ENCODE data around the gene SYNPO. TPM values are rescaled to one million over a fixed set of nuclear protein-coding genes. Genes with fewer than 3 reads are reported as not detected.
A peak's percentile ranks its signal among the peaks of the same experiment; 100 is the strongest.

Gene SYNPO
- total RNA-seq, 1 experiment from 2014 or later, result 6.5 TPM

DNA sequence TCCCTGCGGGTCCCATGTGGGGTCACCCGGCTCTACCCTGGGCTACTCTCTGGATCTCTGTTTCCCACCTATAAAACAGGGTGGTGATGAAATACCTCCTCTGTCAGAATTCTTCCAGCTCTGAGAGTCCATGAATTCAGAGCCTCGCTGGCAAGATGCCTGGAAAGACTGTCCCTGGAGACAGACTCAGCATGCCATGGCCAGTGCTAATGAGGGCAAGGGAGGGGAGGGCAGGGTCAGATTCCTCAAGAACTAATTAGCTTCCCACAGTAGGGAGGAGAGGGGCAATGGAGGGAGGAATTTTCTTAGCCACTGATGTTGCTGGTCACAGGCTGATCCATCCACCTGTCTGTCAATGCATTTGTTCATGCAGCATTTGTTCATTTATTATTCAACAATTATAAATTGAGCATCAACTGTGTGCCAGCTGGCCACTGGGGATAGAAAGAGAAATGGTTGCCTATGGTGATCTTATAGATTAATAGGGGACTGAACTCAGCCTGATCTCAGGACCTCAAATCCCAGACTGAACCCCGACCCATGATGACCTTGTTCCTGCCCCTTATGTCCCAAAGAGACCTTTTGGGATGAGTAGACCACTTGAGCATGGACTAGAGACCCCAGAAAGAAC, 4.7 kb downstream of the SYNPO start:
- Histone ChIP-seq H3K4me1 (replicated peaks) (peaks cover 55% of the 10 kb centered on the region), H3K4me3 (no peak overlapping the region), H3K27ac (peak overlapping the region; percentile 80; the same call in 1 of the 2 replicates), H3K9me3 (replicated peaks) (no peaks in the 10 kb centered on the region), H3K36me3 (peaks cover 34% of the 10 kb centered on the region), H3K27me3 (replicated peaks) (no peaks in the 10 kb centered on the region)
- peak; percentile 81 to 90 for DNase-seq (ENCODE audit: low read depth in 1 of 2, low spot score in 2 of 2)

DNA sequence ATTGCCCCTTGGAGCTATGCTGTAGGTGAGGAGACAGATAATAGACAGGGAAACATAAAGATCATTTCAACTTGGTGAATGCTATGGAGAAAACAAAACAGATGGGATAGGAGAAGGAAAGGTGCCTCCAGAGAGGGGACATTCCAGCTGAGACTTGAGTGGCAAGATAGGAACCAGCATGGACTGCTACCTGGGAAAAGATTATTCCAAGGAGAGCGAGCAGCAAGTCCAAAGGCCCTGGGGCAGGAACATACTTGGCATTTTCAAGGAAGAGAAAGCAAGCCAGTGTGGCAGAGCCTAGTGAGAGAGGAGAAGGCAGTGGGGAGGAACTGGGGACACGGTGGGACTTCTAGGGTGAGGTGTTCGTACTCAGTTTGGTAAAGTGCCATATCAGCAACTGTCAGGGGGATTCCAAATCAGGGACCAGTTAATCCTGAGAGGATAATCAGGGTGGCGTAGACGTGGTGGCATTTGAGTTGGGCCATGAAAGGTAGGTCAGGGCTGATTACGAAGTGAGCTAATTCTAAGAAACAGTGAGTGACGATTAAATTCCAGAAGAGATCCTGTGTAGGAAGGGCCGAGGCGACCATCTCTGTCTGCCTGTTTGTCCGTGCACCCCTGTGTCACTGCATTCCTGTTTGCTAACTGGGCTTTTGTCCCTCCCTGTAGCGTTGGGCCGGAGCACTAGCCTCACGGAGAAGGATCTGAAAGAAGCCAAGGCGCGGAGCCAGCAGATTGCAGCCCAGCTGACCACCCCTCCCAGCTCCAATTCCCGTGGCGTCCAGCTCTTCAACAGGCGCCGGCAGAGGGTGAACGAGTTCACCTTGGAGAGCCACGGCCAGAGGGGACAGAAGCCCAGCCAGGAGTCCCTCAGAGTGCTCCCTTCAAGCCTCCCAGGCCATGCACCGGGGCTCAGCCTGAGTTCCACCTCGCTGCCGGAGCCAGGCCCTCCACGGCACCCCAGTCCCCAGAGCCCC, 7.1 kb downstream of the SYNPO start:
- Histone ChIP-seq H3K27ac (no peak overlapping the region), H3K9me3 (replicated peaks) (no peaks in the 10 kb centered on the region), H3K4me3 (no peak overlapping the region), H3K36me3 (peaks cover 54% of the 10 kb centered on the region), H3K27me3 (replicated peaks) (no peaks in the 10 kb centered on the region), H3K4me1 (replicated peaks) (peaks cover 32% of the 10 kb centered on the region)
- DNase-seq (ENCODE audit: low read depth in 1 of 2, low spot score in 2 of 2), result no peak

DNA sequence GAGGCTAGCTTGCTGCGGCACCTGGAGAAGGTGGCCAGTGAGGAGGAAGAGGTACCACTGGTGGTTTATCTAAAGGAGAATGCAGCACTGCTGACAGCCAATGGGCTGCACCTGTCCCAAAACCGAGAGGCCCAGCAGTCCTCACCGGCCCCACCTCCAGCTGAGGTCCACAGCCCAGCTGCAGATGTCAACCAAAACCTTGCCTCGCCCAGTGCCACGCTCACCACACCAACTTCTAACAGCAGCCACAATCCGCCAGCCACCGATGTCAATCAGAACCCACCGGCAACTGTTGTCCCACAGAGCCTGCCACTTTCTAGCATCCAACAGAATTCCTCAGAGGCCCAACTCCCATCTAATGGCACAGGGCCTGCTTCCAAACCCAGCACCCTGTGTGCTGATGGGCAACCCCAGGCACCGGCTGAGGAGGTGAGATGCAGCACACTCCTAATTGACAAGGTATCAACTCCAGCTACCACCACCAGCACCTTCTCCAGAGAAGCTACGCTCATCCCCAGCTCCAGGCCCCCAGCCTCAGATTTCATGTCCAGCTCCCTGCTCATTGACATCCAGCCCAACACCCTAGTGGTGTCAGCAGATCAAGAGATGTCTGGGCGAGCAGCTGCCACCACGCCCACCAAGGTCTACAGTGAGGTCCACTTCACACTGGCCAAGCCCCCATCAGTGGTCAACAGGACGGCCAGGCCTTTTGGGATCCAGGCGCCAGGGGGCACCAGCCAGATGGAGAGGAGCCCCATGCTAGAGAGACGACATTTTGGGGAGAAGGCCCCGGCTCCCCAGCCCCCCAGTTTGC, 8.0 kb downstream of the SYNPO start:
- peaks cover 64% of the 10 kb centered on the region for H3K36me3 ChIP-seq
- DNase-seq (ENCODE audit: low read depth in 1 of 2, low spot score in 2 of 2), result no peak
- H3K9me3 ChIP-seq (replicated peaks), result no peaks in the 10 kb centered on the region
- H3K27ac ChIP-seq, result no peak overlapping the region
- H3K4me1 ChIP-seq (replicated peaks), result peaks cover 32% of the 10 kb centered on the region
- no peaks in the 10 kb centered on the region for H3K27me3 ChIP-seq (replicated peaks)
- H3K4me3 ChIP-seq, result no peak overlapping the region

DNA sequence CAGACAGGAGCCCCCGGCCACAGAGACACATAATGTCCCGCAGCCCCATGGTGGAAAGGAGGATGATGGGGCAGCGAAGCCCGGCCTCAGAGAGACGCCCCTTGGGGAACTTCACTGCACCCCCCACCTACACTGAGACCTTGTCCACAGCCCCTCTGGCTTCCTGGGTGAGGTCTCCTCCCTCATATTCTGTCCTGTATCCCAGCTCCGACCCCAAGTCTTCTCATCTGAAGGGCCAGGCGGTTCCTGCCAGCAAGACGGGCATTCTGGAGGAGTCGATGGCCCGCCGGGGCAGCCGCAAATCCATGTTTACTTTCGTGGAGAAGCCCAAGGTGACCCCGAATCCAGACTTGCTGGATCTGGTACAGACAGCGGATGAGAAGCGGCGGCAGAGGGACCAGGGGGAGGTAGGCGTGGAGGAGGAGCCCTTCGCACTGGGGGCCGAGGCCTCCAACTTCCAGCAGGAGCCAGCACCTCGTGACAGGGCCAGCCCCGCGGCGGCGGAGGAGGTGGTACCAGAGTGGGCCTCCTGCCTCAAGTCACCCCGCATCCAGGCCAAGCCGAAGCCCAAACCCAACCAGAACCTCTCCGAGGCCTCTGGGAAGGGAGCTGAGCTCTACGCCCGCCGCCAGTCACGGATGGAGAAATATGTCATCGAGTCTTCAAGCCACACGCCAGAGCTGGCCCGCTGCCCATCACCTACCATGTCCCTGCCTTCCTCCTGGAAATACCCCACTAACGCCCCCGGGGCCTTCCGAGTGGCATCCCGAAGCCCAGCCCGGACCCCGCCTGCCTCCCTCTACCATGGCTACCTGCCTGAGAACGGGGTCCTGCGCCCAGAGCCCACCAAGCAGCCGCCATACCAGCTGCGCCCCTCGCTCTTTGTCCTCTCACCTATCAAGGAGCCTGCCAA, 8.9 kb downstream of the SYNPO start:
- Histone ChIP-seq H3K36me3 (peaks cover 61% of the 10 kb centered on the region), H3K4me1 (replicated peaks) (peaks cover 24% of the 10 kb centered on the region), H3K4me3 (no peak overlapping the region), H3K27ac (no peak overlapping the region), H3K9me3 (replicated peaks) (no peaks in the 10 kb centered on the region), H3K27me3 (replicated peaks) (no peaks in the 10 kb centered on the region)
- no peak for DNase-seq (ENCODE audit: low read depth in 1 of 2, low spot score in 2 of 2)

DNA sequence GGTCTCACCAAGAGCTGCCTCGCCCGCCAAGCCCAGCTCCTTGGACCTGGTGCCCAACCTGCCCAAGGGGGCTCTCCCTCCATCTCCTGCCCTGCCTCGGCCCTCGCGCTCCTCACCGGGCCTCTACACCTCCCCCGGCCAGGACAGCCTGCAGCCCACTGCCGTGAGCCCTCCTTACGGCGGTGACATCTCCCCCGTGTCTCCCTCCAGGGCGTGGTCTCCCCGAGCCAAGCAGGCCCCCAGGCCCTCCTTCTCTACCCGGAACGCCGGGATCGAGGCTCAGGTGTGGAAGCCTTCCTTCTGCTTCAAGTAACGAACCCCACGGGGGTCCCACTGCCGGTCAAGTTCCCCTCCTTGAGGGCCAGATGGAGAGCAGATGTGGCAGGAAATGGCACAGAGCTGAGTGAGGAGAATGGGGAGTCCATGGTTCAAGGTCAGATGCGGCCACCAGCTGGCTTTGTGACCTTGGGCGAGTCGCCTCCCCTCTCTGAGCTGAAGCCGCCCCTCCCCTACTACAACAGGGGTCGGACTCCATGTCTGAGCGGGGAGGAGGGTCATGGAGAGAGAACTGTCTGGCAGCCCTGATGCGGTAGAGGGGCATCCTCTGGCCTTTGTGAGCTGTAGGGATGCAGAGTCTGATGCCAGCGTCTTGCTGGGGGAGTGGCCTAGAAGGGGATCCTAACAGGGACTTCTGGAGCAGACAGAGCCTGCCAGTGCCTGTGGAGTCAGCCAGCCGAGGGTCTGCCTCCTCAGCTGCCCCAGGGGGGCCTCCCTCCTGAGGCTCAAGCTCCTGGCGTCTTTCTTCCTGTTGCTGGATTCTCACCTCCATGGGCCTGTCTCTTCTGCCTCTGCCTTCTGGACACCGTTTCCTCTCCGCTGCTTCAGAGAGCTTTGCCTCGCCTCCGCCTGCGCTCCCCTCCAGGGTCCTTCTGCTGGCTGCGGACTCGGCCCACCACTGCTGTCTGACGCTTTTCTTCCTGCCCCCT, 9.9 kb downstream of the SYNPO start:
- Histone ChIP-seq H3K27ac (no peak overlapping the region), H3K27me3 (replicated peaks) (no peaks in the 10 kb centered on the region), H3K4me1 (replicated peaks) (peaks cover 14% of the 10 kb centered on the region)

DNA sequence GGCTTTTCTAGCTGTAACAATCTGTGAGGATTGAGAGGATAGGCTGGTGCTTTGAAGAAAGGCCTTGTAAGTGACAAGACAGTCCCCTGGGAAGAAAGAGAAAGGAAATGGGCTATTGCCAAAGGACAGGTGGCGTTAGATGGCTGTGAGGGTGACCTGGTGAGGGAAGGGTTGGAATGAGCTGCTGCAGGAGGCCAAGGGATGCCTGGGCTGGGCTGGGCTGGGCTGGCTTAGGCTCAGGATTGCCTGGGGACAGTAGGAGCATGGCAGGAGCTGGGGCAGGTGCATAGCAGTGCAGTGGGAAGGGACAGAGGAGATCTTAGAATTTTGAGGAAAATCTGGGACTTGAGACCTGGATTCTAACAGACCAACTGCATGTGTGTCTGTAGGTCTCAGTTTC, 10.9 kb downstream of the SYNPO start:
- H3K27me3 ChIP-seq (replicated peaks), result no peaks in the 10 kb centered on the region
- no peak for DNase-seq (ENCODE audit: low read depth in 1 of 2, low spot score in 2 of 2)
- no peak overlapping the region for H3K4me3 ChIP-seq
- H3K4me1 ChIP-seq (replicated peaks), result peaks cover 16% of the 10 kb centered on the region
- no peaks in the 10 kb centered on the region for H3K9me3 ChIP-seq (replicated peaks)
- H3K36me3 ChIP-seq, result peaks cover 66% of the 10 kb centered on the region
- H3K27ac ChIP-seq, result no peak overlapping the region

More for the DNA sequence above, 9.9 kb downstream of the SYNPO start:
- peaks cover 61% of the 10 kb centered on the region for H3K36me3 ChIP-seq
- H3K4me3 ChIP-seq, result no peak overlapping the region
- no peak for DNase-seq (ENCODE audit: low read depth in 1 of 2, low spot score in 2 of 2)
- no peaks in the 10 kb centered on the region for H3K9me3 ChIP-seq (replicated peaks)

DNA sequence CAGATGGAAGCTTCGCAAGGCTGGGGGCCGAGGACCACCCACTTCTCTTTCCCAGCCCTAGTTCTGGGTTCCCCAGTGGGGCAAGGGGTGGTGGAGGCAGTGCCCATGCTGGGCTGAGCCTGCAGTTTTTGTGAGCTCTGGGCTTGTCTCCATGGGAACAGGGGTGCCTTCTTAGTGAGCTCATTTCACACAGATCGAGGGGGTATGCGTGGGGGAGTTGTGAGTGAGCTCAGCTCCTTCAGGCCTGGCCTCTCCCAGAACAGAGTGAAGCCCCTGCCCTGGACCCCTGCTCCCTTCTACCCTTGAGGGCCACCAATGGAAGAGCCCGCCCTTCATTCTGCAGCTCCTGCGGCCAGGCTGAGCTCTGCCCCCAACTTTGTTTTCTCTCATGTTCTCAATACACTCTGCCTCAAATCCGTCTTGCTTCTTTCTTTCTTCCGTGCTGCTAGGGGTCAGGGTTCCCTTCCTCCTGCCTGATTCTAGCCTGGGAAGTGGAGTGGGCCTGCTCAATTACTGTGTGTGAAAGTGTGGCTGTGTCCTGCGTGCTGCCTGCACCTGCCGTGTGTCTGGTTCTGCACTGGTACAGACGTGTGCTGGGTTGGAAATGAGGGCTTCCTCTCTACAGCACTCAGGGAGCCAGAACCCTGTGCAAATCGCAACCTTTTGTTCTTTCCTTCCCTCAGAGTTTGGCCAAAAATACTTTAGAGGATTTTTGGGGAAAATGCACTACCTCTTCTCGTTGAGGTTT, 11.6 kb downstream of the SYNPO start:
- H3K4me3 ChIP-seq, result no peak overlapping the region
- H3K9me3 ChIP-seq (replicated peaks), result no peaks in the 10 kb centered on the region
- no peak overlapping the region for H3K27ac ChIP-seq
- DNase-seq (ENCODE audit: low read depth in 1 of 2, low spot score in 2 of 2), result no peak
- peaks cover 21% of the 10 kb centered on the region for H3K4me1 ChIP-seq (replicated peaks)
- peaks cover 67% of the 10 kb centered on the region for H3K36me3 ChIP-seq
- H3K27me3 ChIP-seq (replicated peaks), result no peaks in the 10 kb centered on the region

DNA sequence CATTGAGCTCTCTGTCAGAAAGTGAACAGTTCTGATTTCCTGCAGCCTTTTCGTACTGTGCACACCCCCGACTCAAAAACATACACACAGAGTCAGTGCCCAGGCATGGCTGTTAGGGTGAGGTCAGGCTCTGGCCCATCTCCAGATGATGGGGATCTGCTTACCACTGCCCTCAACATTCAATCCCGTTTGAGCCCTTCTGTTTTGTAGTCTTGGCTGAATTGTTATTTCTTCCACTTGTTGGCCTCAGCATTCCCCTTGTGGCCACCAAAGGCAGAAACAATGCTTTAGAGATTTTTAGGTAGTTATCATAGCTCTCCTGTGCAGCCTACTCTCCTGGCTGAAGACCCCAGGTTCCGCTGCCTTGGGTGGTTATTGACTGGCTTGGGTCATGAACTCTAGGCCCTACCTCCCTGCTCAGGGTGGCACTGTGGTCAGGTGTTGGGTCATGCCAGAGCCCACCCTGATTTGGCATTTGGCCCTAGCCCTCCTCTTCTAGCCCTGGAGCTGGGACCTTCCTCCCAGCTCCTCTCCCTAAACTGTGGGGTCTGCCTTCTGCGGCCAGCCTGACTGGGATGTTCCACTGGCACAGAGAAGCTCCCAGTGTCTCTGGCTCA, 12.8 kb downstream of the SYNPO start:
- no peak for DNase-seq (ENCODE audit: low read depth in 1 of 2, low spot score in 2 of 2)
- H3K27ac ChIP-seq, result no peak overlapping the region

DNA sequence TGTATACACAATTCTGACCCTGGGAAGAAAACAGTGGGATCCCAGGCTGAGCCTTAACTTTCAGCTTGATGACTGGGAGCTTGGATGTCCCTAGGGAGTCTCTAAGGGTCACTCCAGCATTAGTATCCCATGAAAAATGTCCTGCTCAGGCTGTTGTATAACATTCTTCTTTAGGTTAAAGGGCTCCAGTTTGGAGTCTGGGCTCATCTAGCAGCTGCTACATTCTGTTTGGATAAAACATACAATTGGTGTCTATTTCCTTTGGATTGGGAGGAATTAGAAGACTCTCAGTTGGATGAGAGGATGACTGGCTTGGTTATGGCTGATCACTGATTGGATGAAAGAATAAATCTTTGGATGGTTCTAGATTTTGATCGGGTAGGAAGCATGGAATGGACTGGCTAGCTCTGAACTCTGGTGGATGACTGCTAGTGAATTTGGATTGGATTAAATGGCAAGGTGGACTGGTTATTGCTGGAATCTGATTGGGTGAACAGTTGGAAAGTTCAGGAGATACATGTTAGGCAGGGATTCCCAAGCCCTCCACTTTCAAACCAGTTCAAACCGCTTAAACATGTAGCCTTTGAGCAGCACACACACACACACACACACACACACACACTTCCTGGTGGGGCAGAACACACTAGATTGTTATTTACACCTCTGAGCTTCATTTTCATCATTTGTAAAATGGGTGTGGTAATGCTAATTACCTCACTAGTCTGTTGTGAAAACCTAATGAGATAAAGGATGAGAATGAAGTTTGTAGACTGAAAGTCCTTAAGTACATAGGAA, 13.5 kb downstream of the SYNPO start:
- Histone ChIP-seq H3K9me3 (replicated peaks) (no peaks in the 10 kb centered on the region), H3K36me3 (peaks cover 52% of the 10 kb centered on the region), H3K27ac (no peak overlapping the region), H3K4me1 (replicated peaks) (peaks cover 25% of the 10 kb centered on the region), H3K27me3 (replicated peaks) (no peaks in the 10 kb centered on the region), H3K4me3 (no peak overlapping the region)
- DNase-seq (ENCODE audit: low read depth in 1 of 2, low spot score in 2 of 2), result no peak

More for the DNA sequence above, 12.8 kb downstream of the SYNPO start:
- no peaks in the 10 kb centered on the region for H3K27me3 ChIP-seq (replicated peaks)
- no peaks in the 10 kb centered on the region for H3K9me3 ChIP-seq (replicated peaks)
- H3K4me1 ChIP-seq (replicated peaks), result peaks cover 25% of the 10 kb centered on the region
- H3K4me3 ChIP-seq, result no peak overlapping the region
- peaks cover 59% of the 10 kb centered on the region for H3K36me3 ChIP-seq

DNA sequence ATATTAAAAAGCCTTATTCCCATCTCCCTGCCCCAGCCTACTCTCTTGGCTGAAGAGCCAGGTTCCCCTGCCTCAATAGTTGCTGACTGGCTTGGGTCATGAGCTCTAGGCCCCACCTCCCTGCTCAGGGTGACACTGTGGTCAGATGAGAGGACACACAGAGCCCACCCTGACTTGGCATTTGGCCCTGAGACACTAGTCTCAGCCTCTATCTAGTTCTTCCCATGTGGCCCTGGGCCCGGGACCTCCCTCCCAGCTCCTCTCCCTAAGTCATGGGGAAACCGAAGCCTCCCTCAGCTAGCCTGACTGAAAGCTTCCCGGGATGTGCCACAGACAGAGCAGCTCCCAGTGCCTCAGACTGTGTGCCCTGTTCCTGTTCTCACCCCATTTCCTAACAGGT, 14.8 kb downstream of the SYNPO start:
- Histone ChIP-seq H3K4me1 (replicated peaks) (peaks cover 29% of the 10 kb centered on the region), H3K4me3 (no peak overlapping the region)

More for the DNA sequence above, 14.8 kb downstream of the SYNPO start:
- peaks cover 39% of the 10 kb centered on the region for H3K36me3 ChIP-seq
- no peaks in the 10 kb centered on the region for H3K27me3 ChIP-seq (replicated peaks)
- no peak overlapping the region for H3K27ac ChIP-seq
- H3K9me3 ChIP-seq (replicated peaks), result no peaks in the 10 kb centered on the region
- DNase-seq (ENCODE audit: low read depth in 1 of 2, low spot score in 2 of 2), result peak in 1 of 2 experiments; percentile 47

Data from SJSA1 (cell line).